ENCODE results near the gene FERMT1. TPM values are rescaled to one million over a fixed set of nuclear protein-coding genes. Genes with fewer than 3 reads are reported as not detected.
A peak's percentile ranks its signal among the peaks of the same experiment; 100 is the strongest.

FERMT1 gene
- total and polyA plus RNA-seq, 2 of the 13 experiments (the other 11 are each of a cell fraction or from before 2014, with no cell fraction given): 15.8 to 29.5 TPM

DNA sequence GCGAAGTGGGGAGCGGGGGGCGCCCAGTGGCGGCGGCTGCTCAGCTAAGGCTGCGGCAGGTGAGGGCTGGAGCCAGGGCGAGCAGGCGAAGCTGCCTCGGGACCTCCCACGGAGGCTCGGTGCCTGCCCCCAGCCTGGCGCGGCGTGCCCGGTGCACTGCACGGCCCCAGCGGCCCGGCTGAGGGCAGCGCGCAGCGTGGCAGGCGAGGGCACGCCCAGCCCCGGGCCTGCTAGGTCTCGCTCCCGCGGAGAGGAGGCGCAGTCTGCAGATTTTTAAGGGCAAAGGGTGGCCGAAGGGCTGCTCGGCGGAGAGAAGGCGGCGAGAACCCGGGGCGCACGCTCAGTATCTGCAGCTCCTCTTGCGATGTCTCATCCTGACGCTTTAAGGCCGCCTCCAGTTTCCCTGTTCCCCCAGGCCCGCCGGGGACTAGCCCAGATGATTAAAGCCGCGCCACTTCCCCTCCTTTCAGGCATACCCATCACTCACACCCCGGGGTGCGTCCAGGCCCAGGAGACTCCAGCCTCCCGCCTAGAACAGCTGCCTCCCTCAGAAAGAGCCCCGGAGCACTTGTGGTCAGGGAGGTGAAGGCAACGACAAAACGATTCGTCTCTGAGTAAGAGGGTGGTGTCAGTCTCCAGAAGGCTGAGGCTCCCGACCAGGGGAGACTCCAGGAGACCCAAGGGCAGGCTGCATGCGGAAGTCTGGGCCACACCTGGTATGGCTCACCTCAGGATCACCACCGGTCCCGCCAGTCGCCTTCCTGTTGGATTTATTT, at the start of gene FERMT1 (continued):
- TF ChIP-seq, protein P1, sequence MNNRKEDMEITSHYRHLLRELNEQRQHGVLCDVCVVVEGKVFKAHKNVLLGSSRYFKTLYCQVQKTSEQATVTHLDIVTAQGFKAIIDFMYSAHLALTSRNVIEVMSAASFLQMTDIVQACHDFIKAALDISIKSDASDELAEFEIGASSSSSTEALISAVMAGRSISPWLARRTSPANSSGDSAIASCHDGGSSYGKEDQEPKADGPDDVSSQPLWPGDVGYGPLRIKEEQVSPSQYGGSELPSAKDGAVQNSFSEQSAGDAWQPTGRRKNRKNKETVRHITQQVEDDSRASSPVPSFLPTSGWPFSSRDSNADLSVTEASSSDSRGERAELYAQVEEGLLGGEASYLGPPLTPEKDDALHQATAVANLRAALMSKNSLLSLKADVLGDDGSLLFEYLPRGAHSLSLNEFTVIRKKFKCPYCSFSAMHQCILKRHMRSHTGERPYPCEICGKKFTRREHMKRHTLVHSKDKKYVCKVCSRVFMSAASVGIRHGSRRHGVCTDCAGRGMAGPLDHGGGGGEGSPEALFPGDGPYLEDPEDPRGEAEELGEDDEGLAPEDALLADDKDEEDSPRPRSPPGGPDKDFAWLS (CRISPR knock-in tag; IDR thresholded peaks at IDR 0.05; ENCODE audit: borderline replicate concordance): no peak; the same call in 1 of the 2 replicates
- TF ChIP-seq, protein P2, sequence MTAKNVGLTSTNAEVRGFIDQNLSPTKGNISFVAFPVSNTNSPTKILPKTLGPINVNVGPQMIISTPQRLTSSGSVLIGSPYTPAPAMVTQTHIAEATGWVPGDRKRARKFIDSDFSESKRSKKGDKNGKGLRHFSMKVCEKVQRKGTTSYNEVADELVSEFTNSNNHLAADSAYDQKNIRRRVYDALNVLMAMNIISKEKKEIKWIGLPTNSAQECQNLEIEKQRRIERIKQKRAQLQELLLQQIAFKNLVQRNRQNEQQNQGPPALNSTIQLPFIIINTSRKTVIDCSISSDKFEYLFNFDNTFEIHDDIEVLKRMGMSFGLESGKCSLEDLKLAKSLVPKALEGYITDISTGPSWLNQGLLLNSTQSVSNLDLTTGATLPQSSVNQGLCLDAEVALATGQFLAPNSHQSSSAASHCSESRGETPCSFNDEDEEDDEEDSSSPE (CRISPR knock-in tag; IDR thresholded peaks at IDR 0.05): peak; percentile 76
- TF ChIP-seq ARNTL (CRISPR knock-in tag; IDR thresholded peaks at IDR 0.05) (0 out of 2 replicates have a peak, but pooled peaks have one; percentile 35), JUN (CRISPR knock-in tag; IDR thresholded peaks at IDR 0.05) (peak; percentile 80), EEA1 (CRISPR knock-in tag; IDR thresholded peaks at IDR 0.05; ENCODE audit: borderline replicate concordance) (peak; percentile 90; the same call in 1 of the 2 replicates), ZNF616 (CRISPR knock-in tag; IDR thresholded peaks at IDR 0.05; ENCODE audit: low read depth) (peak; percentile 91), RELA (CRISPR knock-in tag; IDR thresholded peaks at IDR 0.05) (peak; percentile 54; the same call in 1 of the 2 replicates), KDM5B (CRISPR knock-in tag; IDR thresholded peaks at IDR 0.05; ENCODE audit: borderline replicate concordance) (peak; percentile 99), U2AF2 (IDR thresholded peaks at IDR 0.05; ENCODE audit: low read depth, low read length) (0 out of 2 replicates have a peak, but pooled peaks have one; percentile 12), ZBTB20 (CRISPR knock-in tag; IDR thresholded peaks at IDR 0.05; ENCODE audit: borderline replicate concordance, low read depth) (peak; percentile 82; the same call in 1 of the 2 replicates), ZNF350 (CRISPR knock-in tag; IDR thresholded peaks at IDR 0.05; ENCODE audit: borderline replicate concordance, low read depth) (peak; percentile 42), NFRKB (IDR thresholded peaks at IDR 0.05) (no peak), ZNF589 (CRISPR knock-in tag; conservative IDR thresholded peaks at IDR 0.05) (peak; percentile 77; the same call in 1 of the 2 replicates), ZMYM4 (CRISPR knock-in tag; IDR thresholded peaks at IDR 0.05) (peak; percentile 77; the same call in 1 of the 2 replicates), ZNF777 (CRISPR knock-in tag; IDR thresholded peaks at IDR 0.05) (peak; percentile 90), ZFY (CRISPR knock-in tag; IDR thresholded peaks at IDR 0.05) (peak; percentile 99), HOXD1 (CRISPR knock-in tag; IDR thresholded peaks at IDR 0.05) (peak; percentile 92)
- TF ChIP-seq, protein P3, sequence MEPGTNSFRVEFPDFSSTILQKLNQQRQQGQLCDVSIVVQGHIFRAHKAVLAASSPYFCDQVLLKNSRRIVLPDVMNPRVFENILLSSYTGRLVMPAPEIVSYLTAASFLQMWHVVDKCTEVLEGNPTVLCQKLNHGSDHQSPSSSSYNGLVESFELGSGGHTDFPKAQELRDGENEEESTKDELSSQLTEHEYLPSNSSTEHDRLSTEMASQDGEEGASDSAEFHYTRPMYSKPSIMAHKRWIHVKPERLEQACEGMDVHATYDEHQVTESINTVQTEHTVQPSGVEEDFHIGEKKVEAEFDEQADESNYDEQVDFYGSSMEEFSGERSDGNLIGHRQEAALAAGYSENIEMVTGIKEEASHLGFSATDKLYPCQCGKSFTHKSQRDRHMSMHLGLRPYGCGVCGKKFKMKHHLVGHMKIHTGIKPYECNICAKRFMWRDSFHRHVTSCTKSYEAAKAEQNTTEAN (CRISPR knock-in tag; conservative IDR thresholded peaks at IDR 0.05): peak; percentile 91
- TF ChIP-seq, protein P4, sequence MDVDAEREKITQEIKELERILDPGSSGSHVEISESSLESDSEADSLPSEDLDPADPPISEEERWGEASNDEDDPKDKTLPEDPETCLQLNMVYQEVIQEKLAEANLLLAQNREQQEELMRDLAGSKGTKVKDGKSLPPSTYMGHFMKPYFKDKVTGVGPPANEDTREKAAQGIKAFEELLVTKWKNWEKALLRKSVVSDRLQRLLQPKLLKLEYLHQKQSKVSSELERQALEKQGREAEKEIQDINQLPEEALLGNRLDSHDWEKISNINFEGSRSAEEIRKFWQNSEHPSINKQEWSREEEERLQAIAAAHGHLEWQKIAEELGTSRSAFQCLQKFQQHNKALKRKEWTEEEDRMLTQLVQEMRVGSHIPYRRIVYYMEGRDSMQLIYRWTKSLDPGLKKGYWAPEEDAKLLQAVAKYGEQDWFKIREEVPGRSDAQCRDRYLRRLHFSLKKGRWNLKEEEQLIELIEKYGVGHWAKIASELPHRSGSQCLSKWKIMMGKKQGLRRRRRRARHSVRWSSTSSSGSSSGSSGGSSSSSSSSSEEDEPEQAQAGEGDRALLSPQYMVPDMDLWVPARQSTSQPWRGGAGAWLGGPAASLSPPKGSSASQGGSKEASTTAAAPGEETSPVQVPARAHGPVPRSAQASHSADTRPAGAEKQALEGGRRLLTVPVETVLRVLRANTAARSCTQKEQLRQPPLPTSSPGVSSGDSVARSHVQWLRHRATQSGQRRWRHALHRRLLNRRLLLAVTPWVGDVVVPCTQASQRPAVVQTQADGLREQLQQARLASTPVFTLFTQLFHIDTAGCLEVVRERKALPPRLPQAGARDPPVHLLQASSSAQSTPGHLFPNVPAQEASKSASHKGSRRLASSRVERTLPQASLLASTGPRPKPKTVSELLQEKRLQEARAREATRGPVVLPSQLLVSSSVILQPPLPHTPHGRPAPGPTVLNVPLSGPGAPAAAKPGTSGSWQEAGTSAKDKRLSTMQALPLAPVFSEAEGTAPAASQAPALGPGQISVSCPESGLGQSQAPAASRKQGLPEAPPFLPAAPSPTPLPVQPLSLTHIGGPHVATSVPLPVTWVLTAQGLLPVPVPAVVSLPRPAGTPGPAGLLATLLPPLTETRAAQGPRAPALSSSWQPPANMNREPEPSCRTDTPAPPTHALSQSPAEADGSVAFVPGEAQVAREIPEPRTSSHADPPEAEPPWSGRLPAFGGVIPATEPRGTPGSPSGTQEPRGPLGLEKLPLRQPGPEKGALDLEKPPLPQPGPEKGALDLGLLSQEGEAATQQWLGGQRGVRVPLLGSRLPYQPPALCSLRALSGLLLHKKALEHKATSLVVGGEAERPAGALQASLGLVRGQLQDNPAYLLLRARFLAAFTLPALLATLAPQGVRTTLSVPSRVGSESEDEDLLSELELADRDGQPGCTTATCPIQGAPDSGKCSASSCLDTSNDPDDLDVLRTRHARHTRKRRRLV (CRISPR knock-in tag; IDR thresholded peaks at IDR 0.05): no peak
